Trophoblast cell (in vitro differentiated cells and primary cell): ENCODE results near the gene PITPNM3.
A peak's percentile ranks its signal among the peaks of the same experiment; 100 is the strongest.

ENCODE experiments used
- DNase-seq, 2 donors: peaks; one replicate each; pipeline ENCODE4 v3.0.0-alpha.2; 2016
- H2AFZ ChIP-seq: 2 replicates; pipeline ENCODE4 v1.6.1; 2013; ENCODE audit warnings: low read length, moderate library complexity, mild to moderate bottlenecking; ENCODE audit not compliant: insufficient read depth, poor library complexity
- H2AK5ac ChIP-seq: 2 replicates; pipeline ENCODE4 v1.6.1; 2013; ENCODE audit warnings: mild to moderate bottlenecking, low read length
- H2BK120ac ChIP-seq: 2 replicates; pipeline ENCODE4 v1.6.1; 2013; ENCODE audit warnings: low read length, mild to moderate bottlenecking, moderate library complexity; ENCODE audit not compliant: insufficient read depth, poor library complexity
- H2BK12ac ChIP-seq: 2 replicates; pipeline ENCODE4 v1.6.1; 2013; ENCODE audit warnings: mild to moderate bottlenecking, low read length, moderate library complexity
- H2BK5ac ChIP-seq: 2 replicates; pipeline ENCODE4 v1.6.1; 2013; ENCODE audit warnings: low read length, low read depth, moderate library complexity, mild to moderate bottlenecking; ENCODE audit not compliant: poor library complexity
- H3K14ac ChIP-seq: 2 replicates; pipeline ENCODE4 v1.6.1; 2013; ENCODE audit warnings: mild to moderate bottlenecking, low read length
- H3K18ac ChIP-seq: 2 replicates; pipeline ENCODE4 v1.6.1; 2013; ENCODE audit warnings: mild to moderate bottlenecking, low read length
- H3K23ac ChIP-seq: 2 replicates; pipeline ENCODE4 v1.6.1; 2013; ENCODE audit warnings: low read length
- H3K27ac ChIP-seq: 2 replicates; pipeline ENCODE4 v1.5.1; 2013; ENCODE audit warnings: low read depth, mild to moderate bottlenecking, inconsistent platforms, low read length, moderate library complexity
- H3K27me3 ChIP-seq: 2 replicates; pipeline ENCODE4 v1.6.1; 2013; ENCODE audit warnings: inconsistent platforms, mild to moderate bottlenecking, low read length, moderate library complexity; ENCODE audit not compliant: insufficient read depth
- H3K36me3 ChIP-seq, 2 experiments: 1 replicate in 1 of 2; 2 replicates in 1 of 2; pipeline ENCODE4 v1.6.1; 2013; ENCODE audit warnings: low read length in 2 of 2, mild to moderate bottlenecking in 2 of 2, moderate library complexity in 1 of 2; ENCODE audit not compliant: insufficient read depth in 2 of 2, control insufficient read depth in 1 of 2
- H3K4ac ChIP-seq: 2 replicates; pipeline ENCODE4 v1.6.1; 2013; ENCODE audit warnings: low read depth, mild to moderate bottlenecking, low read length, moderate library complexity
- H3K4me1 ChIP-seq, 2 experiments: 1 replicate in 1 of 2; 2 replicates in 1 of 2; pipeline ENCODE4 v1.6.1; 2013; ENCODE audit warnings: low read length in 2 of 2, mild to moderate bottlenecking in 2 of 2, moderate library complexity in 1 of 2; ENCODE audit not compliant: insufficient read depth in 2 of 2, control insufficient read depth in 1 of 2
- H3K4me2 ChIP-seq: 2 replicates; pipeline ENCODE4 v1.6.1; 2013; ENCODE audit warnings: inconsistent platforms, mild to moderate bottlenecking, low read length, moderate library complexity
- H3K4me3 ChIP-seq: 2 replicates; pipeline ENCODE4 v1.5.1; 2013; ENCODE audit warnings: mild to moderate bottlenecking, low read depth, low read length, inconsistent platforms
- H3K79me1 ChIP-seq: one replicate; pipeline ENCODE4 v1.6.1; 2013; ENCODE audit warnings: low read length
- H3K79me2 ChIP-seq: 2 replicates; pipeline ENCODE4 v1.6.1; 2013; ENCODE audit warnings: low read length, mild to moderate bottlenecking; ENCODE audit not compliant: control insufficient read depth, insufficient read depth, poor library complexity
- H3K9ac ChIP-seq: 2 replicates; pipeline ENCODE4 v1.6.1; 2013; ENCODE audit warnings: mild to moderate bottlenecking, low read length
- H3K9me3 ChIP-seq: 2 replicates; pipeline ENCODE4 v1.6.1; 2013; ENCODE audit warnings: low read depth, mild to moderate bottlenecking, control low read depth, inconsistent platforms, low read length; ENCODE audit not compliant: insufficient read depth
- H4K12ac ChIP-seq: 2 replicates; pipeline ENCODE4 v1.6.1; 2013; ENCODE audit warnings: low read depth, mild to moderate bottlenecking, low read length, moderate library complexity
- H4K8ac ChIP-seq: 2 replicates; pipeline ENCODE4 v1.6.1; 2013; ENCODE audit warnings: low read depth, mild to moderate bottlenecking, low read length, moderate library complexity
- H4K91ac ChIP-seq: one replicate; pipeline ENCODE4 v1.6.1; 2013; ENCODE audit warnings: low read depth, mild to moderate bottlenecking, low read length, moderate library complexity
- WGBS: extraction: QIAGEN DNeasy Blood & Tissue Kit; methylation state at CpG from one replicate; pipeline ENCODE4 v1.1.7; 2013; ENCODE audit warnings: missing lambda C conversion rate; ENCODE audit not compliant: insufficient read length, insufficient coverage; ENCODE audit errors: extremely low coverage; 5-methylcytosine and 5-hydroxymethylcytosine counted together

PITPNM3 gene

DNA sequence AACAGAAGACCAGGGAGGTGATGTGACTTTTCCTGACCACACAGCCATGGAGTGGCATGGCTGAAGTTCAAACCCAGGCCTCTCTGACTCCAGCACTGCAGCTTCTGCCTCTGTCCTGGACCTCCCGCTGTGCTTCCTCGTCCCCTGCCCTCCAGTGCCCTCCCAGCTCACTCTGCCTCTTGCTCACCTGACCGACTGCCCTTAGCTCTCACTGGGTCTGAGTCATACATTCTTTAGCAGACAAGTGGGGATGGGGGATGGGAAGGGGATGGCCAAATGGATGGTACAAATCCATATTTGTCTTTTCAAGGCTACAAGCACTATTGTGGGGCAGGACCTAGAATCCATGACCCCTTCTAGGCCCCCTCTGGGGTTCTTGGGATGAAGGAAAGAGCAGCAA, 33.0 kb downstream of the PITPNM3 start:
- Histone ChIP-seq H3K4ac (no peak overlapping the region), H3K4me2 (no peak overlapping the region), H3K4me1 (peaks cover 8 to 14% of the 10 kb centered on the region in 2 experiments), H2AK5ac (no peak overlapping the region), H2BK120ac (no peak overlapping the region), H4K12ac (no peak overlapping the region), H2BK12ac (no peak overlapping the region), H3K14ac (no peak overlapping the region), H3K79me2 (no peaks in the 10 kb centered on the region), H3K18ac (no peak overlapping the region), H2AFZ (no peak overlapping the region), H4K8ac (no peak overlapping the region), H3K9ac (no peak overlapping the region), H3K27ac (no peak overlapping the region), H2BK5ac (no peak overlapping the region), H3K79me1 (no peaks in the 10 kb centered on the region), H3K4me3 (no peak overlapping the region), H3K9me3 (peaks cover 3% of the 10 kb centered on the region), H4K91ac (no peak overlapping the region), H3K27me3 (no peaks in the 10 kb centered on the region), H3K36me3 (no peaks in the 10 kb centered on the region), H3K23ac (no peak overlapping the region)
- DNase-seq: peak in 1 of 2 donors; percentile 36
- no CpG with 5 or more reads among the region's 3 CpGs for WGBS

GRCh38 chr17:6521586-6521985, 34.8 kb downstream of the PITPNM3 start:
- no peak overlapping the region for H2AFZ ChIP-seq
- H2BK12ac ChIP-seq: no peak overlapping the region
- H2BK120ac ChIP-seq: no peak overlapping the region
- no peak overlapping the region for H2AK5ac ChIP-seq
- no peak overlapping the region for H3K14ac ChIP-seq
- peaks cover 3% of the 10 kb centered on the region for H3K9me3 ChIP-seq
- WGBS: no CpG with 5 or more reads among the region's 5 CpGs
- H4K8ac ChIP-seq: no peak overlapping the region
- peaks cover 8 to 14% of the 10 kb centered on the region in 2 experiments for H3K4me1 ChIP-seq
- no peak overlapping the region for H3K4me3 ChIP-seq
- H3K18ac ChIP-seq: no peak overlapping the region
- no peak overlapping the region for H3K4ac ChIP-seq
- H3K27ac ChIP-seq: no peak overlapping the region
- H4K12ac ChIP-seq: no peak overlapping the region
- no peaks in the 10 kb centered on the region for H3K79me1 ChIP-seq
- no peak overlapping the region for H3K4me2 ChIP-seq
- H2BK5ac ChIP-seq: no peak overlapping the region
- no peak for DNase-seq
- no peaks in the 10 kb centered on the region for H3K27me3 ChIP-seq
- H3K23ac ChIP-seq: no peak overlapping the region
- H3K79me2 ChIP-seq: no peaks in the 10 kb centered on the region
- H4K91ac ChIP-seq: no peak overlapping the region
- no peak overlapping the region for H3K9ac ChIP-seq
- H3K36me3 ChIP-seq: no peaks in the 10 kb centered on the region

GRCh38 chr17:6517062-6517461, 39.3 kb downstream of the PITPNM3 start:
- no peak overlapping the region for H3K4me3 ChIP-seq
- DNase-seq: no peak
- no peak overlapping the region for H3K23ac ChIP-seq
- H3K14ac ChIP-seq: no peak overlapping the region
- no peak overlapping the region for H4K8ac ChIP-seq
- no peak overlapping the region for H2BK120ac ChIP-seq
- H3K4me1 ChIP-seq: no peaks in the 10 kb centered on the region
- H2BK5ac ChIP-seq: no peak overlapping the region
- no peak overlapping the region for H3K4ac ChIP-seq
- H3K4me2 ChIP-seq: no peak overlapping the region
- WGBS: no CpG with 5 or more reads among the region's 1 CpG
- H3K9me3 ChIP-seq: no peaks in the 10 kb centered on the region
- H2BK12ac ChIP-seq: no peak overlapping the region
- H3K27me3 ChIP-seq: no peaks in the 10 kb centered on the region
- no peak overlapping the region for H4K91ac ChIP-seq
- no peak overlapping the region for H2AFZ ChIP-seq
- no peaks in the 10 kb centered on the region for H3K36me3 ChIP-seq
- no peaks in the 10 kb centered on the region for H3K79me2 ChIP-seq
- no peak overlapping the region for H2AK5ac ChIP-seq
- no peak overlapping the region for H3K18ac ChIP-seq
- H3K79me1 ChIP-seq: no peaks in the 10 kb centered on the region
- no peak overlapping the region for H3K9ac ChIP-seq
- no peak overlapping the region for H4K12ac ChIP-seq
- no peak overlapping the region for H3K27ac ChIP-seq

- Histone ChIP-seq H3K9ac (no peak overlapping the region), H4K8ac (no peak overlapping the region), H3K27ac (no peak overlapping the region), H3K79me2 (no peaks in the 10 kb centered on the region), H3K4ac (no peak overlapping the region), H3K4me2 (no peak overlapping the region), H2AFZ (no peak overlapping the region), H3K79me1 (no peaks in the 10 kb centered on the region), H2BK120ac (no peak overlapping the region), H3K36me3 (no peaks in the 10 kb centered on the region), H2BK12ac (no peak overlapping the region), H4K91ac (no peak overlapping the region), H4K12ac (no peak overlapping the region), H3K23ac (no peak overlapping the region), H3K18ac (no peak overlapping the region), H3K27me3 (no peaks in the 10 kb centered on the region), H3K9me3 (no peaks in the 10 kb centered on the region), H2AK5ac (no peak overlapping the region), H3K14ac (no peak overlapping the region), H2BK5ac (no peak overlapping the region), H3K4me1 (peaks cover 5 to 6% of the 10 kb centered on the region in 2 experiments), H3K4me3 (no peak overlapping the region)
- no peak for DNase-seq
- WGBS: no CpG with 5 or more reads among the region's 3 CpGs
Observed at GRCh38 chr17:6514371-6514770, 42.0 kb downstream of the PITPNM3 start.
